Memory B cell (primary cell): Measurements from ENCODE around the gene CAV1.
"Not testable (repeated sequence)": the region's sequence is repeated elsewhere in the genome, so short reads cannot be mapped to it uniquely, and the experiment has no call there.

Experiments
- ATAC-seq: fragments of 150-1000 bp; cut with Tn5 transposase; 2 replicates; pipeline ENCODE4 v1.10.0; 2021; ENCODE audit warnings: low read depth, mild to moderate bottlenecking, moderate library complexity
- DNase-seq, 2 donors: peaks; one replicate each; pipeline ENCODE4 v3.0.0; 2022; ENCODE audit warnings: low spot score in 2 of 2
- H3K27ac Mint-ChIP-seq: one replicate; pipeline ENCODE4 v1.8.0; 2022; ENCODE audit warnings: mild to moderate bottlenecking, moderate library complexity, mixed read lengths
- H3K27me3 Mint-ChIP-seq: one replicate; pipeline ENCODE4 v1.8.0; 2022; ENCODE audit warnings: mixed read lengths
- H3K36me3 Mint-ChIP-seq: one replicate; pipeline ENCODE4 v1.8.0; 2022; ENCODE audit warnings: mild to moderate bottlenecking, mixed read lengths
- H3K4me1 Mint-ChIP-seq: one replicate; pipeline ENCODE4 v1.8.0; 2022; ENCODE audit warnings: mixed read lengths
- H3K4me3 Mint-ChIP-seq: one replicate; pipeline ENCODE4 v1.8.0; 2022; ENCODE audit warnings: mild to moderate bottlenecking, moderate library complexity, mixed read lengths
- H3K9me3 Mint-ChIP-seq: one replicate; pipeline ENCODE4 v1.8.0; 2022; ENCODE audit warnings: mixed read lengths

The CAV1 gene

GRCh38 chr7:116524609-116525297, at the start of gene CAV1:
TSS of gene CAV1 (plus strand) at chr7:116525036. CDS start at chr7:116525063, 27 bp downstream.
- Mint-ChIP-seq H3K9me3 (no peaks in the 10 kb centered on the region), H3K27ac (peak within 1 kb of the TSS; percentile 58), H3K4me3 (peak within 1 kb of the TSS; percentile 90), H3K27me3 (peaks cover 8% of the 10 kb centered on the region), H3K4me1 (peaks cover 13% of the 10 kb centered on the region), H3K36me3 (peaks cover 2% of the 10 kb centered on the region)
- ATAC-seq (peak; percentile 41), DNase-seq (peak; percentile 21 to 50)

- peaks cover 7% of the 10 kb centered on the region for H3K27me3 Mint-ChIP-seq
- no peak for ATAC-seq
- peaks cover 3% of the 10 kb centered on the region for H3K9me3 Mint-ChIP-seq
- no peaks in the 10 kb centered on the region for H3K4me1 Mint-ChIP-seq
- H3K4me3 Mint-ChIP-seq: no peak overlapping the region
- H3K27ac Mint-ChIP-seq: no peak overlapping the region
- no peaks in the 10 kb centered on the region for H3K36me3 Mint-ChIP-seq
- no peak for DNase-seq
Observed at GRCh38 chr7:116477625-116478024, 47.2 kb upstream of the CAV1 start.

GRCh38 chr7:116478834-116479233, 46.0 kb upstream of the CAV1 start:
- ATAC-seq: no peak
- H3K27me3 Mint-ChIP-seq: peaks cover 10% of the 10 kb centered on the region
- no peak overlapping the region for H3K4me3 Mint-ChIP-seq
- H3K9me3 Mint-ChIP-seq: peaks cover 3% of the 10 kb centered on the region
- no peak for DNase-seq
- no peak overlapping the region for H3K27ac Mint-ChIP-seq
- no peaks in the 10 kb centered on the region for H3K4me1 Mint-ChIP-seq
- H3K36me3 Mint-ChIP-seq: no peaks in the 10 kb centered on the region

- Mint-ChIP-seq H3K36me3 (no peaks in the 10 kb centered on the region), H3K27me3 (peaks cover 14% of the 10 kb centered on the region)
- DNase-seq: no peak
Observed at GRCh38 chr7:116483271-116483942, 41.4 kb upstream of the CAV1 start.

GRCh38 chr7:116484389-116484788, 40.4 kb upstream of the CAV1 start:
- H3K4me1 Mint-ChIP-seq, H3K27ac Mint-ChIP-seq, DNase-seq, ATAC-seq, H3K36me3 Mint-ChIP-seq, H3K4me3 Mint-ChIP-seq, H3K9me3 Mint-ChIP-seq: not testable (repeated sequence)
- peaks cover 14% of the 10 kb centered on the region for H3K27me3 Mint-ChIP-seq

More at GRCh38 chr7:116483271-116483942, 41.4 kb upstream of the CAV1 start:
- ATAC-seq: no peak
- Mint-ChIP-seq H3K27ac (no peak overlapping the region), H3K9me3 (no peaks in the 10 kb centered on the region), H3K4me1 (no peaks in the 10 kb centered on the region), H3K4me3 (no peak overlapping the region)

- Mint-ChIP-seq H3K4me3 (no peak overlapping the region), H3K4me1 (no peaks in the 10 kb centered on the region), H3K36me3 (no peaks in the 10 kb centered on the region), H3K27ac (no peak overlapping the region), H3K9me3 (no peaks in the 10 kb centered on the region), H3K27me3 (peaks cover 14% of the 10 kb centered on the region)
- ATAC-seq: no peak
- no peak for DNase-seq
Observed at GRCh38 chr7:116487907-116488521, 36.8 kb upstream of the CAV1 start.

GRCh38 chr7:116490351-116490750, 34.5 kb upstream of the CAV1 start:
- Mint-ChIP-seq H3K27ac (no peak overlapping the region), H3K36me3 (no peaks in the 10 kb centered on the region), H3K27me3 (peaks cover 7% of the 10 kb centered on the region), H3K4me1 (no peaks in the 10 kb centered on the region), H3K9me3 (no peaks in the 10 kb centered on the region), H3K4me3 (no peak overlapping the region)
- ATAC-seq (no peak), DNase-seq (no peak)

- DNase-seq (no peak), ATAC-seq (no peak)
- peaks cover 2% of the 10 kb centered on the region for H3K9me3 Mint-ChIP-seq
- no peak overlapping the region for H3K4me3 Mint-ChIP-seq
- no peaks in the 10 kb centered on the region for H3K4me1 Mint-ChIP-seq
- no peak overlapping the region for H3K27ac Mint-ChIP-seq
- H3K36me3 Mint-ChIP-seq: no peaks in the 10 kb centered on the region
- peaks cover 7% of the 10 kb centered on the region for H3K27me3 Mint-ChIP-seq
Observed at GRCh38 chr7:116491887-116492653, 32.8 kb upstream of the CAV1 start.

GRCh38 chr7:116492654-116493109, 32.2 kb upstream of the CAV1 start:
- Mint-ChIP-seq H3K4me3 (no peak overlapping the region), H3K27ac (no peak overlapping the region), H3K4me1 (no peaks in the 10 kb centered on the region), H3K9me3 (peaks cover 2% of the 10 kb centered on the region), H3K36me3 (no peaks in the 10 kb centered on the region), H3K27me3 (peaks cover 8% of the 10 kb centered on the region)
- no peak for ATAC-seq
- no peak for DNase-seq

GRCh38 chr7:116493449-116493848, 31.4 kb upstream of the CAV1 start:
- peaks cover 2% of the 10 kb centered on the region for H3K9me3 Mint-ChIP-seq
- ATAC-seq (no peak), DNase-seq (no peak)
- peaks cover 12% of the 10 kb centered on the region for H3K27me3 Mint-ChIP-seq
- H3K4me3 Mint-ChIP-seq: no peak overlapping the region
- H3K27ac Mint-ChIP-seq: no peak overlapping the region
- peaks cover 3% of the 10 kb centered on the region for H3K4me1 Mint-ChIP-seq
- no peaks in the 10 kb centered on the region for H3K36me3 Mint-ChIP-seq

- ATAC-seq: no peak
- Mint-ChIP-seq H3K27me3 (peaks cover 18% of the 10 kb centered on the region), H3K4me1 (peaks cover 7% of the 10 kb centered on the region), H3K36me3 (no peaks in the 10 kb centered on the region), H3K9me3 (peaks cover 2% of the 10 kb centered on the region), H3K4me3 (no peak overlapping the region), H3K27ac (no peak overlapping the region)
- no peak for DNase-seq
Observed at GRCh38 chr7:116494472-116494871, 30.4 kb upstream of the CAV1 start.

GRCh38 chr7:116495736-116496135, 29.1 kb upstream of the CAV1 start:
- Mint-ChIP-seq H3K4me1 (peaks cover 15% of the 10 kb centered on the region), H3K27me3 (peaks cover 21% of the 10 kb centered on the region), H3K9me3 (peaks cover 2% of the 10 kb centered on the region), H3K27ac (no peak overlapping the region), H3K4me3 (no peak overlapping the region), H3K36me3 (peaks cover under 1% of the 10 kb centered on the region)
- ATAC-seq: no peak
- DNase-seq: no peak

- DNase-seq (no peak), ATAC-seq (no peak)
- peaks cover 1% of the 10 kb centered on the region for H3K36me3 Mint-ChIP-seq
- peaks cover 16% of the 10 kb centered on the region for H3K4me1 Mint-ChIP-seq
- no peak overlapping the region for H3K4me3 Mint-ChIP-seq
- no peak overlapping the region for H3K27ac Mint-ChIP-seq
- peaks cover 22% of the 10 kb centered on the region for H3K27me3 Mint-ChIP-seq
- peaks cover 2% of the 10 kb centered on the region for H3K9me3 Mint-ChIP-seq
Observed at GRCh38 chr7:116496653-116497052, 28.2 kb upstream of the CAV1 start.

- DNase-seq (no peak), ATAC-seq (no peak)
- peaks cover 2% of the 10 kb centered on the region for H3K9me3 Mint-ChIP-seq
- H3K27me3 Mint-ChIP-seq: peaks cover 22% of the 10 kb centered on the region
- peaks cover 1% of the 10 kb centered on the region for H3K36me3 Mint-ChIP-seq
- no peak overlapping the region for H3K27ac Mint-ChIP-seq
- no peak overlapping the region for H3K4me3 Mint-ChIP-seq
- H3K4me1 Mint-ChIP-seq: peaks cover 16% of the 10 kb centered on the region
Observed at GRCh38 chr7:116497708-116498107, 27.1 kb upstream of the CAV1 start.
